SK-N-SH (cell line): ENCODE measurements around the gene PTH2. TPM values are rescaled to one million over a fixed set of nuclear protein-coding genes. Genes with fewer than 3 reads are reported as not detected.
"Not testable (repeated sequence)": the region's sequence is repeated elsewhere in the genome, so short reads cannot be mapped to it uniquely, and the experiment has no call there.

ENCODE experiments used
- CTCF ChIA-PET: fragments of 300-600, 350-600 bp; formaldehyde crosslinking; extraction: SDS; loops from one replicate; lab custom pipeline; 2021; lab: Yijun Ruan, JAX
- POLR2A ChIA-PET: fragments of 350-600 bp; sonication (Branson Sonifier 250); formaldehyde crosslinking; extraction: SDS; loops from one replicate; lab custom pipeline; 2020; ENCODE audit warnings: antibody characterized with exemption, inconsistent platforms; lab: Yijun Ruan, JAX
- DNase-seq: peaks from one replicate; pipeline ENCODE4 v3.0.0; 2012
- H2AFZ ChIP-seq: fragments of 200-600 bp; sonication (generic); 2 replicates; pipeline ENCODE4 v1.8.1; 2016; ENCODE audit warnings: antibody characterized with exemption, mild to moderate bottlenecking, low read depth
- H3F3A ChIP-seq: fragments of 200-600 bp; sonication (generic); replicated peaks from 2 replicates; pipeline ENCODE3; 2016; ENCODE audit warnings: antibody characterized with exemption, mild to moderate bottlenecking; ENCODE audit not compliant: insufficient read depth
- H3K27ac ChIP-seq, 2 experiments: fragments of 200-500 bp in 1 of 2; fragments of 200-600 bp in 1 of 2; sonication (Bioruptor generic) in 1 of 2; sonication (generic), shearing (Covaris generic) in 1 of 2; 2 replicates each; pipeline versions ENCODE4 v1.5.1 to v1.6.1; 2014 to 2016; ENCODE audit warnings: low read depth in 2 of 2, inconsistent platforms in 1 of 2, low read length in 1 of 2, mild to moderate bottlenecking in 1 of 2, mixed read lengths in 1 of 2
- H3K27me3 ChIP-seq: fragments of 200-600 bp; sonication (generic), shearing (Covaris generic); 2 replicates; pipeline ENCODE4 v1.6.1; 2016; ENCODE audit warnings: mixed run types; ENCODE audit not compliant: insufficient read depth
- H3K36me3 ChIP-seq, 2 experiments: fragments of 200-500 bp in 1 of 2; fragments of 200-600 bp in 1 of 2; sonication (Bioruptor generic) in 1 of 2; sonication (generic) in 1 of 2; replicated peaks in 1 of 2; 2 replicates each; pipeline versions ENCODE3 to v1.5.1; 2014 to 2016; ENCODE audit warnings: low read length in 1 of 2, mild to moderate bottlenecking in 1 of 2; ENCODE audit not compliant: insufficient read depth in 2 of 2, control insufficient read depth in 1 of 2
- H3K4me1 ChIP-seq, 2 experiments: fragments of 200-500 bp in 1 of 2; fragments of 200-600 bp in 1 of 2; sonication (Bioruptor generic) in 1 of 2; sonication (generic), shearing (Covaris generic) in 1 of 2; 2 replicates each; pipeline versions ENCODE4 v1.5.1 to v1.6.1; 2014 to 2016; ENCODE audit warnings: low read depth in 1 of 2, low read length in 1 of 2, mixed run types in 1 of 2; ENCODE audit not compliant: insufficient read depth in 2 of 2, control insufficient read depth in 1 of 2
- H3K4me2 ChIP-seq: fragments of 200-600 bp; sonication (generic), shearing (Covaris generic); 2 replicates; pipeline ENCODE4 v1.6.1; 2017; ENCODE audit warnings: mixed run types
- H3K4me3 ChIP-seq, 2 experiments: fragments of 200-500 bp in 1 of 2; fragments of 200-600 bp in 1 of 2; sonication (Bioruptor generic) in 1 of 2; sonication (generic), shearing (Covaris generic) in 1 of 2; 2 replicates each; pipeline versions ENCODE4 v1.5.1 to v1.8.1; 2014 to 2016; ENCODE audit warnings: low read depth in 2 of 2, inconsistent platforms in 1 of 2, low read length in 1 of 2, mild to moderate bottlenecking in 1 of 2, mixed read lengths in 1 of 2, moderate library complexity in 1 of 2
- H3K79me2 ChIP-seq: fragments of 200-600 bp; sonication (generic); 2 replicates; pipeline ENCODE4 v1.8.1; 2017; ENCODE audit warnings: mild to moderate bottlenecking; ENCODE audit not compliant: insufficient read depth
- H3K9ac ChIP-seq: fragments of 200-600 bp; sonication (generic); 2 replicates; pipeline ENCODE4 v1.6.1; 2017; ENCODE audit warnings: mixed run types
- H3K9me2 ChIP-seq: fragments of 200-600 bp; sonication (generic); 2 replicates; pipeline ENCODE4 v1.6.1; 2017; ENCODE audit warnings: mixed run types
- H3K9me3 ChIP-seq: fragments of 200-600 bp; sonication (generic); 2 replicates; pipeline ENCODE4 v1.6.1; 2017; ENCODE audit warnings: mixed run types, mild to moderate bottlenecking, moderate library complexity
- H4K20me1 ChIP-seq: fragments of 200-600 bp; sonication (generic); 2 replicates; pipeline ENCODE4 v1.6.1; 2017; ENCODE audit warnings: mild to moderate bottlenecking, mixed run types; ENCODE audit not compliant: insufficient read depth
- CTCF ChIP-seq: fragments of 200-600 bp; sonication (generic); IDR thresholded peaks from 2 replicates; pipeline ENCODE4 v1.6.1; 2017; ENCODE audit warnings: antibody characterized with exemption, mild to moderate bottlenecking, moderate library complexity
- EP300 ChIP-seq, 2 experiments: IDR thresholded peaks; 2 replicates each; pipeline versions ENCODE4 v1.4.0 to v1.6.1; 2012; ENCODE audit warnings: borderline replicate concordance in 1 of 2, low read depth in 1 of 2, low read length in 1 of 2
- EZH2phosphoT487 ChIP-seq: fragments of 200-600 bp; sonication (generic); IDR thresholded peaks from 2 replicates; pipeline ENCODE4 v1.6.1; 2017; ENCODE audit warnings: low read depth, mixed run types, mild to moderate bottlenecking, antibody characterized with exemption, moderate library complexity, borderline replicate concordance
- FOSL2 ChIP-seq: IDR thresholded peaks from 2 replicates; pipeline ENCODE4 v1.4.0; 2012; ENCODE audit warnings: low read depth, mild to moderate bottlenecking, moderate library complexity, borderline replicate concordance
- JUND ChIP-seq: IDR thresholded peaks from 2 replicates; pipeline ENCODE4 v1.4.0; 2012
- RAD21 ChIP-seq: IDR thresholded peaks from 2 replicates; pipeline ENCODE4 v1.6.1; 2012; ENCODE audit warnings: mild to moderate bottlenecking, low read length
- TCF12 ChIP-seq: IDR thresholded peaks from 2 replicates; pipeline ENCODE4 v1.4.0; 2012
- USF2 ChIP-seq: fragments of 150-350 bp; IDR thresholded peaks from 2 replicates; pipeline ENCODE4 v1.6.1; 2017; ENCODE audit warnings: antibody characterized with exemption, low read length, low read depth, borderline replicate concordance
- WGBS: methylation state at CpG from one replicate; pipeline ENCODE4 v1.1.6; 2017; ENCODE audit warnings: low lambda C conversion rate; 5-methylcytosine and 5-hydroxymethylcytosine counted together
- polyA plus RNA-seq, 3 experiments: library from polyadenylated mRNA; depleted of rRNA; stranded (reverse); fragments of >200 nt; gene quantifications; 2 replicates each; pipeline ENCODE4 v1.2.3, GENCODE V29; 2012

PTH2 gene
- polyA plus RNA-seq, 1 of the 3 experiments (the other 2 are of a cell fraction) = not detected

DNA sequence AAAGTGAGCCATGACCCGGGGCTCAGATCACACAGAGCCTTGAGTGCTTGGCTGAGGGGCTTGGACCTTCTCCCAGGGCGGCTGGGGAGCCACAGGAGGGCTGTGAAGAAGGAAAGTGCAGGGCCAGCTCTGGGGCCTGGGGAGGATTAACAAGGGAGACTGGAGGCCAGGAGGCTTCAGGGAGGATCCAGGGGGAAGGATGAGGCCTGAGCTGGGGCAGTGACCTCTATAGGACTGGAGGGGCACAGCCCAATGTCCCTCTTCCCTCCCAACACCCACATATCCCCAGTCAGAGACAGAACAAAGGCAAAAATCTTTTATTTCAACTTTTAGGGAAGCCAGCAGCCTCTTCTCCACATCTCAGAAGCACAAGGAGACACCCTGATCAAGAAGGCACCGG is 22.8 kb upstream of the PTH2 start:
- H4K20me1 ChIP-seq = no peaks in the 10 kb centered on the region; the same call in 1 of the 2 replicates
- H3K4me2 ChIP-seq = no peak overlapping the region
- TF ChIP-seq EP300 (IDR thresholded peaks at IDR 0.05; ENCODE audit: borderline replicate concordance in 1 of 2, low read depth in 1 of 2, low read length in 1 of 2) (no peak), TCF12 (no peak), FOSL2 (no peak), EZH2phosphoT487 (no peak), CTCF (no peak), USF2 (no peak), RAD21 (no peak), JUND (no peak)
- peaks cover 18% of the 10 kb centered on the region for H3F3A ChIP-seq
- 50% methylated on average over 3 of the region's 3 CpGs for WGBS
- no peak overlapping the region for H3K27ac ChIP-seq
- no peak overlapping the region for H3K4me3 ChIP-seq
- no peak for DNase-seq
- H3K27me3 ChIP-seq = peaks cover 8% of the 10 kb centered on the region; the same call in 1 of the 2 replicates
- POLR2A ChIA-PET = interaction anchor here (0.6 kb wide), 1 partner anchor 42 kb away, joined by 3 read pairs; no protein-coding TSS in a partner anchor
- H3K36me3 ChIP-seq = peaks cover 12 to 13% of the 10 kb centered on the region in 2 experiments
- H2AFZ ChIP-seq = no peak overlapping the region
- peaks cover 0 to 22% of the 10 kb centered on the region in 2 experiments; a peak in 2 of 4 replicates for H3K4me1 ChIP-seq
- no peak overlapping the region for H3K9ac ChIP-seq
- CTCF ChIA-PET = interaction anchor here (0.9 to 11.2 kb wide), 4 partner anchors 8 to 145 kb away, joined by 3 to 149 read pairs (median 4); partner anchors contain the start of gene KASH5
- H3K9me3 ChIP-seq = no peaks in the 10 kb centered on the region
- H3K79me2 ChIP-seq = peaks cover 22% of the 10 kb centered on the region
- no peaks in the 10 kb centered on the region for H3K9me2 ChIP-seq

DNA sequence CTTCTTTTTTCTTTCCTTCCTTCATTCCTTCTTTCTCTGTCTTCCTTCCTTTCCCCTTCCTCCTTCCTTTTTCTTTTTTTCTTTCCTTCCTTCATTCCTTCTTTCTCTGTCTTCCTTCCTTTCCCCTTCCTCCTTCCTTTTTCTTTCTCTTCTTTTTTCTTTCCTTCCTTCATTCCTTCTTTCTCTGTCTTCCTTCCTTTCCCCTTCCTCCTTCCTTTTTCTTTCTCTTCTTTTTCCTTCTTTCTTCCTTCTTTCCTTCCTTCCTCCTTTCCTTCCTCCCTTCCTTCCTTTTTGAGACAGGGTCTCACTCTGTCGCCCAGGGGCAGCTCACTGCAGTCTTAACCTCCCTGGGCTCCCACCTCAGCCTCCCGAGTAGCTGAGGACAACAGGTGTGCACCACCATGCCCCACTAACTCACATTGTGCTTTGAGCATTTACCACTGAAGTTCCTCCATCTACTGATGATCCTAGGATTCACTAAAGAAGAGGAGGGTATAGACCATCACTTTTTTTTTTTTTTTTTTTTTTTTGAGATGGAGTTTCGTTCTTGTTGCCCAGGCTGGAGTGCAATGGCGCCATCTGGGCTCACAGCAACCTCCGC is 21.0 kb upstream of the PTH2 start:
- H4K20me1 ChIP-seq, H3K9me3 ChIP-seq, H3K4me3 ChIP-seq, H2AFZ ChIP-seq, H3K9ac ChIP-seq, POLR2A ChIA-PET, H3K79me2 ChIP-seq, H3K27ac ChIP-seq, H3K9me2 ChIP-seq, H3K36me3 ChIP-seq, DNase-seq: not testable (repeated sequence)
- 27% methylated on average over 5 of the region's 5 CpGs for WGBS
- Histone ChIP-seq H3K27me3 (peaks cover 26% of the 10 kb centered on the region), H3F3A (peaks cover 27% of the 10 kb centered on the region), H3K4me2 (peak overlapping the region; percentile 96), H3K4me1 (peaks cover 0 to 22% of the 10 kb centered on the region in 2 experiments; a peak in 1 of 4 replicates)
- CTCF ChIA-PET = interaction anchor here (0.5 to 11.2 kb wide), 12 partner anchors 15 to 1273 kb away, joined by 3 to 149 read pairs (median 4); partner anchors contain the start of genes CGB7 and KASH5
